ENCODE measurements around the gene CFAP100.

The CFAP100 gene

DNA sequence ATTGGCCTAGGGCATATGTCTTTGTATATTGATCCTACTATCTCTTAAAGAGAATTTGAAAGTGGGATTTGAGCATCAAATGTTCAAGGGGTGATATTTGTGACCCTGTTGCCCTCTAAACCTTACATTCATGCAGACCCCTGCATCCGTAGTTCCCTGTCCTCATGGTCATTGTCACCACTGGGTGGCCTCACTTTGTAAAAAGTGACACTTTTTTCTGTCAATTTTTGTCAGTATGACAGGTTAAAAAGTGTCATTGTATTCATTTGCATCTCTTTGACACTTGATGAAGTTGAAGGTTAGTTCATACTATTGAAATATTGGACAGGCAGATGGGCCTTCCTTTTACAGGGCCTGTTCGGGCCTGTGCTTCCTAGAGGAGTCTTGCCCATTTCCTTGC is 25.2 kb upstream of the CFAP100 start:
- H3K4me3 ChIP-seq (ENCODE audit: low read length) = no peak overlapping the region

DNA sequence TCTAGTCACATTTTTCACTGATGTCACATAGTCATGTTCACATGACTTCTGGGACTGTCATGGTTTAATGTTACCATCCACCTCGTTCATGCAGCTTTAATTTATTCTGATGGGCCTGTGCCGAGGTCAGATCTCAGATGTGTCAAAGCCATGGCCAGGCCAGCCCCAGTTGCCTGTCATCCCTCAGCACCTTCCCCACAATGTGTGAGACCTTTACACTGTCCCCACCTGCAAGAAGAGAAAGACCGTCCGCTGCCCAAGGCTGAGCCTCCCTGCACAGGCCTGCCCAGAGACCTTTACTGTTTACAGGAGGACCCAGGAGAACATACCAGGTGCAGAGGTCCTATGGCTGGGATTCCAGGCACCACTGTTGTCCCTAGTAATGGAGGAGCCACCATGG is 24.7 kb upstream of the CFAP100 start:
- TF ChIP-seq EZH2phosphoT487 (IDR thresholded peaks at IDR 0.05; ENCODE audit: low read length) = no peak
- Histone ChIP-seq H3K4me2 (ENCODE audit: low read depth, low read length) (no peak overlapping the region), H3K9ac (ENCODE audit: low read length) (no peak overlapping the region), H3K27me3 (replicated peaks; ENCODE audit: insufficient read depth, low read length) (no peaks in the 10 kb centered on the region), H3K9me3 (replicated peaks; ENCODE audit: insufficient read depth, low read length) (no peaks in the 10 kb centered on the region), H3F3A (ENCODE audit: insufficient read depth, low read length) (no peaks in the 10 kb centered on the region), H4K20me1 (ENCODE audit: insufficient read depth, low read length) (no peaks in the 10 kb centered on the region), H3K4me1 (ENCODE audit: low read length) (no peaks in the 10 kb centered on the region), H3K4me3 (ENCODE audit: low read length) (no peak overlapping the region), H3K79me2 (ENCODE audit: low read length) (no peaks in the 10 kb centered on the region), H2AFZ (ENCODE audit: low read length) (no peak overlapping the region), H3K9me2 (replicated peaks; ENCODE audit: insufficient read depth, low read length) (no peaks in the 10 kb centered on the region), H3K27ac (ENCODE audit: low read length) (no peak overlapping the region), H3K36me3 (replicated peaks; ENCODE audit: insufficient read depth, low read length) (no peaks in the 10 kb centered on the region)
- DNase-seq = no peak

More for the DNA sequence above, 25.2 kb upstream of the CFAP100 start:
- H3K9ac ChIP-seq (ENCODE audit: low read length) = no peak overlapping the region
- no peak for TF ChIP-seq EZH2 (optimal IDR thresholded peaks at IDR 0.05; ENCODE audit: low read depth, low read length)
- no peak for TF ChIP-seq EZH2phosphoT487 (IDR thresholded peaks at IDR 0.05; ENCODE audit: low read length)
- TF ChIP-seq, protein P1, sequence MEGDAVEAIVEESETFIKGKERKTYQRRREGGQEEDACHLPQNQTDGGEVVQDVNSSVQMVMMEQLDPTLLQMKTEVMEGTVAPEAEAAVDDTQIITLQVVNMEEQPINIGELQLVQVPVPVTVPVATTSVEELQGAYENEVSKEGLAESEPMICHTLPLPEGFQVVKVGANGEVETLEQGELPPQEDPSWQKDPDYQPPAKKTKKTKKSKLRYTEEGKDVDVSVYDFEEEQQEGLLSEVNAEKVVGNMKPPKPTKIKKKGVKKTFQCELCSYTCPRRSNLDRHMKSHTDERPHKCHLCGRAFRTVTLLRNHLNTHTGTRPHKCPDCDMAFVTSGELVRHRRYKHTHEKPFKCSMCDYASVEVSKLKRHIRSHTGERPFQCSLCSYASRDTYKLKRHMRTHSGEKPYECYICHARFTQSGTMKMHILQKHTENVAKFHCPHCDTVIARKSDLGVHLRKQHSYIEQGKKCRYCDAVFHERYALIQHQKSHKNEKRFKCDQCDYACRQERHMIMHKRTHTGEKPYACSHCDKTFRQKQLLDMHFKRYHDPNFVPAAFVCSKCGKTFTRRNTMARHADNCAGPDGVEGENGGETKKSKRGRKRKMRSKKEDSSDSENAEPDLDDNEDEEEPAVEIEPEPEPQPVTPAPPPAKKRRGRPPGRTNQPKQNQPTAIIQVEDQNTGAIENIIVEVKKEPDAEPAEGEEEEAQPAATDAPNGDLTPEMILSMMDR (IDR thresholded peaks at IDR 0.05; ENCODE audit: low read length) = no peak
- H3K79me2 ChIP-seq (ENCODE audit: low read length) = no peaks in the 10 kb centered on the region
- no peak for DNase-seq
- no peak overlapping the region for H3K27ac ChIP-seq (ENCODE audit: low read length)
- H3K36me3 ChIP-seq (replicated peaks; ENCODE audit: insufficient read depth, low read length) = no peaks in the 10 kb centered on the region
- no peaks in the 10 kb centered on the region for H3K4me1 ChIP-seq (ENCODE audit: low read length)
- H4K20me1 ChIP-seq (ENCODE audit: insufficient read depth, low read length) = no peaks in the 10 kb centered on the region
- H3F3A ChIP-seq (ENCODE audit: insufficient read depth, low read length) = no peaks in the 10 kb centered on the region
- no peak overlapping the region for H3K4me2 ChIP-seq (ENCODE audit: low read depth, low read length)
- H2AFZ ChIP-seq (ENCODE audit: low read length) = no peak overlapping the region
- no peaks in the 10 kb centered on the region for H3K9me3 ChIP-seq (replicated peaks; ENCODE audit: insufficient read depth, low read length)
- H3K9me2 ChIP-seq (replicated peaks; ENCODE audit: insufficient read depth, low read length) = no peaks in the 10 kb centered on the region
- H3K27me3 ChIP-seq (replicated peaks; ENCODE audit: insufficient read depth, low read length) = no peaks in the 10 kb centered on the region

DNA sequence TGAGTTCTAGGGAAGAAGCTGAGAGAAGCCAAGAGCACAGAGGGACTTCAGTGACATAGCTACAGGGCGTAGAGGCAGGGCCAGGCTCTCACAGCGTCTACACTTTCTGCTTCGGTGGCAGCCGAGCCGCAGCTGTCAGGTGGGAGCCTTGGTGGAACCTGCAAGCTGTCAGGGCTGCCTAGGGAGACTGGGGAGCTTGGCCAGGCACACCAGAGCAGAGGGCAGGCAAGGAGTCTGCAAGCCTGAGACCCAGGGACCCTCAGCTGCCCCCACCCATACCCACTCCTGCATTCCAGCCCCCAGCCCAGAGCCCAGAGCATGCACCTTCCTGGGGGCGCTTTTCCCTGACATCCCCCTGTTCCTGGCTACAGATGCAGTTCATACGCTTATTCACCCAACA is 24.1 kb upstream of the CFAP100 start:
- DNase-seq = no peak
- H2AFZ ChIP-seq (ENCODE audit: low read length) = no peak overlapping the region
- no peaks in the 10 kb centered on the region for H3K9me3 ChIP-seq (replicated peaks; ENCODE audit: insufficient read depth, low read length)
- H3K36me3 ChIP-seq (replicated peaks; ENCODE audit: insufficient read depth, low read length) = no peaks in the 10 kb centered on the region
- H3K4me2 ChIP-seq (ENCODE audit: low read depth, low read length) = no peak overlapping the region
- no peaks in the 10 kb centered on the region for H3K27me3 ChIP-seq (replicated peaks; ENCODE audit: insufficient read depth, low read length)
- H3K27ac ChIP-seq (ENCODE audit: low read length) = no peak overlapping the region
- no peaks in the 10 kb centered on the region for H4K20me1 ChIP-seq (ENCODE audit: insufficient read depth, low read length)
- no peak for TF ChIP-seq EZH2 (optimal IDR thresholded peaks at IDR 0.05; ENCODE audit: low read depth, low read length)
- TF ChIP-seq, protein P1 (IDR thresholded peaks at IDR 0.05; ENCODE audit: low read length) = no peak
- TF ChIP-seq EZH2phosphoT487 (IDR thresholded peaks at IDR 0.05; ENCODE audit: low read length) = no peak
- no peak overlapping the region for H3K4me3 ChIP-seq (ENCODE audit: low read length)
- no peaks in the 10 kb centered on the region for H3K9me2 ChIP-seq (replicated peaks; ENCODE audit: insufficient read depth, low read length)
- no peaks in the 10 kb centered on the region for H3K4me1 ChIP-seq (ENCODE audit: low read length)
- H3K79me2 ChIP-seq (ENCODE audit: low read length) = no peaks in the 10 kb centered on the region
- H3F3A ChIP-seq (ENCODE audit: insufficient read depth, low read length) = no peaks in the 10 kb centered on the region
- no peak overlapping the region for H3K9ac ChIP-seq (ENCODE audit: low read length)

DNA sequence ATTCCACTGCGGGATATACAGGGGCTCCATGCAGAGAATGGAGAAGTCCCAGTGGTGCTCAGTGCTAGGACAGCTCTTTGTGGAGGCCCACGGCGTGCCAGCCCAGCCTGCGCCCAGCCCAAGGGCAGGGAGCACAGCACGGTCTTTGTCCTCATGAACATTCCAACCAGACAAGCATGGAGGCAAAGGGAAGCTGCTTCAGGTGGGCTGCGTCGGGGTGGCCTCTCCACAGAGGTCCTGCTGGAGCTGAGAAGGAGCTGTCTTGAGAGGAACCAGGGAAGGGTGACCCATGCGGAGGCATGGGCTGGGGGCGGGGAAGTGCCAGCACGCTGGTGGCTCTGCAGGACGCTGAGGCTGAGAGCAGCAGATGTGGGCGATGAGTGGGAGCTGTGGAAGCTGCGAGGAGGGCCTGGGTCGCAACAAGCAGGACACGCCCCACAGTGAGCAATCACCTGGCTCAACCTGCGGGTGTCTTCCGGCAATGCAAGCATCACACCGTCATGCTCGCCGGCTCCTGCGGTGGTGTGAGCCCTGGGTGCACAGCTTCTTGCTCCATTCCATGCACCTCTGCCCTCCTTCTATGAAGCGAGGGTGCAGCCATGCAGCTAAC is 23.5 kb upstream of the CFAP100 start:
- H3K4me3 ChIP-seq (ENCODE audit: low read length) = no peak overlapping the region
- H3K79me2 ChIP-seq (ENCODE audit: low read length) = no peaks in the 10 kb centered on the region
- TF ChIP-seq EZH2 (optimal IDR thresholded peaks at IDR 0.05; ENCODE audit: low read depth, low read length) (no peak), EZH2phosphoT487 (IDR thresholded peaks at IDR 0.05; ENCODE audit: low read length) (no peak)
- TF ChIP-seq, protein P1 (IDR thresholded peaks at IDR 0.05; ENCODE audit: low read length) = no peak
- H3K4me1 ChIP-seq (ENCODE audit: low read length) = no peaks in the 10 kb centered on the region
- no peaks in the 10 kb centered on the region for H3F3A ChIP-seq (ENCODE audit: insufficient read depth, low read length)
- DNase-seq = no peak
- H4K20me1 ChIP-seq (ENCODE audit: insufficient read depth, low read length) = no peaks in the 10 kb centered on the region
- no peak overlapping the region for H3K9ac ChIP-seq (ENCODE audit: low read length)
- no peaks in the 10 kb centered on the region for H3K27me3 ChIP-seq (replicated peaks; ENCODE audit: insufficient read depth, low read length)
- no peak overlapping the region for H2AFZ ChIP-seq (ENCODE audit: low read length)
- no peaks in the 10 kb centered on the region for H3K9me3 ChIP-seq (replicated peaks; ENCODE audit: insufficient read depth, low read length)
- H3K4me2 ChIP-seq (ENCODE audit: low read depth, low read length) = no peak overlapping the region
- H3K36me3 ChIP-seq (replicated peaks; ENCODE audit: insufficient read depth, low read length) = no peaks in the 10 kb centered on the region
- no peak overlapping the region for H3K27ac ChIP-seq (ENCODE audit: low read length)
- no peaks in the 10 kb centered on the region for H3K9me2 ChIP-seq (replicated peaks; ENCODE audit: insufficient read depth, low read length)

Data from MM.1S (cell line).